Left ventricle myocardium inferior (tissue), 1 donor: ENCODE measurements around the gene CCDC169. TPM values are rescaled to one million over a fixed set of nuclear protein-coding genes. Genes with fewer than 3 reads are reported as not detected.

Source experiments
- DNase-seq: peaks from one replicate; pipeline ENCODE4 v3.0.0-alpha.2; 2020
- H3K27ac ChIP-seq: fragments of 200-600 bp; replicated peaks from 2 replicates; pipeline ENCODE4 v1.8.0; 2021
- H3K27me3 ChIP-seq: fragments of 200-600 bp; 2 replicates; pipeline ENCODE4 v1.8.0; 2021; ENCODE audit warnings: low read depth
- H3K36me3 ChIP-seq: fragments of 200-600 bp; 2 replicates; pipeline ENCODE4 v1.8.0; 2021
- H3K4me1 ChIP-seq: fragments of 200-600 bp; 2 replicates; pipeline ENCODE4 v1.8.0; 2021
- H3K4me3 ChIP-seq: fragments of 200-600 bp; 2 replicates; pipeline ENCODE4 v1.8.0; 2021; ENCODE audit warnings: mild to moderate bottlenecking, moderate library complexity
- H3K9me3 ChIP-seq: fragments of 200-600 bp; replicated peaks from 2 replicates; pipeline ENCODE4 v1.8.0; 2021
- intact Hi-C: fragments of 100-400 bp; cut with micrococcal nuclease; formaldehyde crosslinking; loops from one replicate; pipeline ENCODE4 v1.11.0; 2022
- total RNA-seq: library from RNA; stranded (reverse); fragmentation: NEBNext Ultra II Directional; extraction: Animal tissue kit (Norgen Biotek cat#: 25700); gene quantifications from one replicate; pipeline ENCODE4 v1.2.1, GENCODE V29; 2021
- TF ChIP-seq, protein P1 (sequence below): fragments of 200-600 bp; IDR thresholded peaks from 2 replicates; pipeline ENCODE4 v1.8.0; 2021; ENCODE audit warnings: antibody characterized with exemption, mild to moderate bottlenecking, borderline replicate concordance
- donor health status: DM: no; HTN: yes; CAD: no; lungs with severe emphysema.

Gene CCDC169
- total RNA-seq, 1 donor from 2014 or later: 0.69 TPM

DNA sequence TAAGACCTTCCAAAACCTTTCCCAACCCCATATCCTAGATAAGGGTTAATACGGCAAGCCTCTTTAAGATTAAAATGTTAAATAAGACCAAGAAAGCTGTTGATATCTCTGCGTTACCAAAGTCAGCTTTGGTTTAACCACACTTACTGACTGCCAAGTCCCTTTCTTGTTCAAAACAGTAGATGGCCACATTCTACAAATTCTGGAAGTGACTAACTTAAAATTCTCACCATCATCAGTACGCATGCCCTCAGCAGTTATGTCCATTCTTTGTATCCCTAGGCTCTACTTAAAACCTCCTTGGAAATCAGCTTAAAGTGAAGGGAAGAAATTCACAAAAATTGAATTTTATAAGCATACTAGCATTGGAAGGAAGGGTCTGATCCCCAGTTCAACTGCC, 106.8 kb downstream of the CCDC169 start:
- H3K4me3 ChIP-seq: no peak overlapping the region
- intact Hi-C loops: no loop called here
- H3K9me3 ChIP-seq: no peaks in the 10 kb centered on the region
- TF ChIP-seq, protein P1, sequence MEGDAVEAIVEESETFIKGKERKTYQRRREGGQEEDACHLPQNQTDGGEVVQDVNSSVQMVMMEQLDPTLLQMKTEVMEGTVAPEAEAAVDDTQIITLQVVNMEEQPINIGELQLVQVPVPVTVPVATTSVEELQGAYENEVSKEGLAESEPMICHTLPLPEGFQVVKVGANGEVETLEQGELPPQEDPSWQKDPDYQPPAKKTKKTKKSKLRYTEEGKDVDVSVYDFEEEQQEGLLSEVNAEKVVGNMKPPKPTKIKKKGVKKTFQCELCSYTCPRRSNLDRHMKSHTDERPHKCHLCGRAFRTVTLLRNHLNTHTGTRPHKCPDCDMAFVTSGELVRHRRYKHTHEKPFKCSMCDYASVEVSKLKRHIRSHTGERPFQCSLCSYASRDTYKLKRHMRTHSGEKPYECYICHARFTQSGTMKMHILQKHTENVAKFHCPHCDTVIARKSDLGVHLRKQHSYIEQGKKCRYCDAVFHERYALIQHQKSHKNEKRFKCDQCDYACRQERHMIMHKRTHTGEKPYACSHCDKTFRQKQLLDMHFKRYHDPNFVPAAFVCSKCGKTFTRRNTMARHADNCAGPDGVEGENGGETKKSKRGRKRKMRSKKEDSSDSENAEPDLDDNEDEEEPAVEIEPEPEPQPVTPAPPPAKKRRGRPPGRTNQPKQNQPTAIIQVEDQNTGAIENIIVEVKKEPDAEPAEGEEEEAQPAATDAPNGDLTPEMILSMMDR: no peak
- no peaks in the 10 kb centered on the region for H3K4me1 ChIP-seq
- H3K27me3 ChIP-seq: no peaks in the 10 kb centered on the region
- no peaks in the 10 kb centered on the region for H3K36me3 ChIP-seq
- no peak overlapping the region for H3K27ac ChIP-seq
- no peak for DNase-seq

DNA sequence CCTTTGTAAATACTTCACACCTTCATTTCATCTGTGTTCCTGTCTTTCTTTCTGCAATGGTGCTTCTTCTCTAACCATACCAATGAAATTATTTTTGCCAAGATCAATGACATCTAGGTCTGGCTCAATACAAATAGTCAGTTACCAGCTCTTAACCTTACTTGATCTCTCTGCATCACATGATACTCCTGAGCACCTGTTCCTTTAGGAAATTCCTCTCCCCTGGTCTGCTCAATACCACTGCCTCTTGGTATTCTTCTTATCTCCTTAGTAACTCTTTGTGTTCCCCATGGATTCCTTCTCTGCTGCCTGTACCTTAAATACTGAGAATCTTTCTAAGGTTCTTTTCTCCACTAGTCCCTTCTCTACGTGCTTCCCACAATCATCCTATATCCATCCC, 109.2 kb downstream of the CCDC169 start:
- Histone ChIP-seq H3K4me3 (no peak overlapping the region), H3K9me3 (no peaks in the 10 kb centered on the region), H3K36me3 (no peaks in the 10 kb centered on the region), H3K4me1 (no peaks in the 10 kb centered on the region), H3K27me3 (no peaks in the 10 kb centered on the region), H3K27ac (no peak overlapping the region)
- TF ChIP-seq, protein P1: no peak
- intact Hi-C loops: no loop called here
- DNase-seq: no peak

DNA sequence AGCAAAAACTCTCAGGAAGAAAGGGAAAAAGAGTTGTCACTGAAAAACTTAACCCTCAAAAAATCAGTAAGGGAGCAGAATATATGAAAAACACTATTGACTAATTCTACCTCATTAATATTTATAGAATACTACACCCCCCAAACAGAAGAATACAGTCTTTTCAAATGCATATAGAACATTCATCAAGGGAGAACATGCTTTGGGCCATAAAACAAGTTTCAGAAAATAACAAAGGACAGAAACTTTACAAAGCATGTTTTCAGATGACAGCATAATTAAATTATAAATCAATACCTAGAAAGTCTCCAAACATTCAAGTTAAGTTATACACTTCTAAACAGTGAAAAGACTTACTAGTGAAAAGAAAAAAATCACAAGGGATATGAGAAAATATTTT, 113.7 kb downstream of the CCDC169 start:
- Histone ChIP-seq H3K36me3 (no peaks in the 10 kb centered on the region), H3K9me3 (no peaks in the 10 kb centered on the region), H3K27ac (no peak overlapping the region), H3K27me3 (no peaks in the 10 kb centered on the region), H3K4me1 (no peaks in the 10 kb centered on the region), H3K4me3 (no peak overlapping the region)
- TF ChIP-seq, protein P1: no peak
- DNase-seq: no peak
- intact Hi-C loops: no loop called here

Other genes starting within 250 kb of the CCDC169 start
- 8.4 TPM for gene DCLK1, start 166.4 kb downstream of the CCDC169 start, total RNA-seq
- not detected for gene SOHLH2, start 83.3 kb downstream of the CCDC169 start, total RNA-seq
- 32.7 TPM for gene SPART, start 48.6 kb upstream of the CCDC169 start, total RNA-seq
- gene CCNA1, start 134.7 kb upstream of the CCDC169 start, total RNA-seq: not detected